ENCODE measurements around the gene TRAPPC12.

DNA sequence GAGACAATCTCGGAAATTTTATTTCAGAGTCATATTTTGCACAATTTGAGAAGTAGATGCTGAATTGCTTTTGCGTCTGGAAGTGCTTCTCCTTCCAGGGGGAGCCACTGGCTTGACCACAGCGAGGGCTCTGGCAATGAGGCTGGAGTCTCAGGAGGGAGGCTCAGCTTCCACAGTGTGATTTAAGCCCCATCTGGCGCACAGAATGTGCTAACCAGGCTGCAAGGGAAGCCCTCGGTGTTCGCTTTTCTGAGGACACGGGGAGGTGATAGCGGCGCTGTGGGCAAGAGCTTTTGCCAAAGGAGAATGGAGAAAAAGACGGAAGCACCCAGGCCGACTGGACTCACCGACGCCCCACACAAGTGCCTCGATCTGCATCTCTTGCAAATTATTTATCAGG, 87.5 kb downstream of the TRAPPC12 start:
- TF ChIP-seq, protein P1, sequence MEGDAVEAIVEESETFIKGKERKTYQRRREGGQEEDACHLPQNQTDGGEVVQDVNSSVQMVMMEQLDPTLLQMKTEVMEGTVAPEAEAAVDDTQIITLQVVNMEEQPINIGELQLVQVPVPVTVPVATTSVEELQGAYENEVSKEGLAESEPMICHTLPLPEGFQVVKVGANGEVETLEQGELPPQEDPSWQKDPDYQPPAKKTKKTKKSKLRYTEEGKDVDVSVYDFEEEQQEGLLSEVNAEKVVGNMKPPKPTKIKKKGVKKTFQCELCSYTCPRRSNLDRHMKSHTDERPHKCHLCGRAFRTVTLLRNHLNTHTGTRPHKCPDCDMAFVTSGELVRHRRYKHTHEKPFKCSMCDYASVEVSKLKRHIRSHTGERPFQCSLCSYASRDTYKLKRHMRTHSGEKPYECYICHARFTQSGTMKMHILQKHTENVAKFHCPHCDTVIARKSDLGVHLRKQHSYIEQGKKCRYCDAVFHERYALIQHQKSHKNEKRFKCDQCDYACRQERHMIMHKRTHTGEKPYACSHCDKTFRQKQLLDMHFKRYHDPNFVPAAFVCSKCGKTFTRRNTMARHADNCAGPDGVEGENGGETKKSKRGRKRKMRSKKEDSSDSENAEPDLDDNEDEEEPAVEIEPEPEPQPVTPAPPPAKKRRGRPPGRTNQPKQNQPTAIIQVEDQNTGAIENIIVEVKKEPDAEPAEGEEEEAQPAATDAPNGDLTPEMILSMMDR (IDR thresholded peaks at IDR 0.05): no peak
- TF ChIP-seq POLR2A (IDR thresholded peaks at IDR 0.05): no peak
- TF ChIP-seq EP300 (IDR thresholded peaks at IDR 0.05): no peak
- TF ChIP-seq POLR2AphosphoS5 (IDR thresholded peaks at IDR 0.05): no peak

Data from gastroesophageal sphincter (tissue), 3 donors.